ENCODE data around the gene PLCL2.
"Not testable (repeated sequence)": the region's sequence is repeated elsewhere in the genome, so short reads cannot be mapped to it uniquely, and the experiment has no call there.

The PLCL2 gene

GRCh38 chr3:17120115-17120514, 235.4 kb downstream of the PLCL2 start:
- DNase-seq (ENCODE audit: low spot score), result no peak

- DNase-seq (ENCODE audit: low spot score), result no peak
Observed at GRCh38 chr3:17121336-17121735, 236.6 kb downstream of the PLCL2 start.

DNA sequence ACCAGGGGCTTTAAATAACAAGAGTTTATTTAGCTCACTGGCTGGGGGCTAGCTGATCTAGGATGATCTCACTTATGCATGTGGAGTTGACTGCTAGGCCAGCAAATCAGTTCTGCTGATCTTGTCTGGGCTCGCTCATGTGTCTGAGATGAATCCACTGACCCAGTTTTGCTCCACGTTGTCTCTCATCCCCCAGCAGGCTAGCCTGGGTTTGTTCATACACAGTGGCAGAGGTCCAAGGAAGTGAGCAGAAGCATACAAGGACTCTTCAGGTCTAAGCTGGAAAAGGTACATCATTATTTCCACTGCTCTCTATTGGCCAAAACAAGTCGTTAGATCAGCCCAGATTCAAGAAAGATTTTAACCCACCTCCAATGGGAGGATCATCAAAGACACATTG, 238.0 kb downstream of the PLCL2 start:
- no peak for DNase-seq (ENCODE audit: low spot score)

GRCh38 chr3:17125738-17126442, 241.1 kb downstream of the PLCL2 start:
- no peak for DNase-seq (ENCODE audit: low spot score)

- DNase-seq (ENCODE audit: low spot score), result not testable (repeated sequence)
Observed at GRCh38 chr3:17128671-17129070, 243.9 kb downstream of the PLCL2 start.

GRCh38 chr3:17129556-17129955, 244.8 kb downstream of the PLCL2 start:
- DNase-seq (ENCODE audit: low spot score), result no peak

GRCh38 chr3:17130956-17131355, 246.2 kb downstream of the PLCL2 start:
- DNase-seq (ENCODE audit: low spot score), result no peak

GRCh38 chr3:17132286-17133115, 247.7 kb downstream of the PLCL2 start:
- DNase-seq (ENCODE audit: low spot score), result no peak

GRCh38 chr3:17133632-17134545, 249.1 kb downstream of the PLCL2 start:
- DNase-seq (ENCODE audit: low spot score), result no peak

DNA sequence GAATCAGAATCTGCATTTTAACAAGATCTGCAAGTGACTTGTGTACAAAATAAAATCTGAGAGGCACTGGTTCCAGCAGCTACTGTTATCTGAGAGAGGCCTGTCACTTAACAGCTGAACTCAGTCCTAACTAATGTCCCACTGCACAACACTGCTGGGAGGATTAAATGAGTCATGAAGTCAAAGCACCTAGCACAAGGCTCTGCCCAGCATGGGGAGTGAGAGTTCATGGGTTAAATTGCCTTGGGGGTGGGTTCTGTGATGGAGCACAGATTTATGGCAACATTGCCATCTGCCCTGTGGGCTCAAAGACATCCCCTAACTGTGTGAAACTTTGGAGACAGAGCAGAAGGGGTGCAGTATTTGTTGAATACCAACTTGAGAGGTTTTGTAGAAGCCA, 250.9 kb downstream of the PLCL2 start:
- no peak for DNase-seq (ENCODE audit: low spot score)

DNA sequence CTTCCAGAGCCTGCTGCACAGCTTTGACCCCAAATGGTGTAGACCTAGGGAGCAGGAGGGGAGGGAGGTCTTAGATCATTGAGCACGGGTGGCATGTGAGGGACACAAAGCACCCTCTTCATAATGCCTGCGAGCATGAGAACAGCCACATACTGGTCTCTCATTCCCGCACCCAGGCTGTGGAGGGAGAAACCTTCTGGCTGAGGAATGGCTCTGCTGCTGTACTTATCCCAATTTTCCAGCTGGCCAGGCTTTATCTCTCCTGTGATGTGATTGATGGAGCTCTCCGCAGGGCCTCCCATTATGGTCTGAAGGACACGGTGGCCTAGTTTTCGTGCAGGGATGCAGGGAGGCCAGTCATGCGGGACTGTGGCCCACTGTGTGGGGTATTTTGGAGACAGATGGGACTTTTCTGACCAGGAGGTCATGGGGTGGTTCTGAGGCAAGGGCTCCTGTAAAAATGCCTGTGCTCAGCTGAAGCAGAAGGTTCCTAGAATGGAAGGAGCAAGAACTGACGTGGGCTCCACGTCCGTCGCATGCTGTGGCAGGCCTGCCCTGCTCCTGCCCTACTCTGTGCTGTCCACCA, 251.5 kb downstream of the PLCL2 start:
- no peak for DNase-seq (ENCODE audit: low spot score)

GRCh38 chr3:17137321-17137826, 252.6 kb downstream of the PLCL2 start:
- no peak for DNase-seq (ENCODE audit: low spot score)

DNA sequence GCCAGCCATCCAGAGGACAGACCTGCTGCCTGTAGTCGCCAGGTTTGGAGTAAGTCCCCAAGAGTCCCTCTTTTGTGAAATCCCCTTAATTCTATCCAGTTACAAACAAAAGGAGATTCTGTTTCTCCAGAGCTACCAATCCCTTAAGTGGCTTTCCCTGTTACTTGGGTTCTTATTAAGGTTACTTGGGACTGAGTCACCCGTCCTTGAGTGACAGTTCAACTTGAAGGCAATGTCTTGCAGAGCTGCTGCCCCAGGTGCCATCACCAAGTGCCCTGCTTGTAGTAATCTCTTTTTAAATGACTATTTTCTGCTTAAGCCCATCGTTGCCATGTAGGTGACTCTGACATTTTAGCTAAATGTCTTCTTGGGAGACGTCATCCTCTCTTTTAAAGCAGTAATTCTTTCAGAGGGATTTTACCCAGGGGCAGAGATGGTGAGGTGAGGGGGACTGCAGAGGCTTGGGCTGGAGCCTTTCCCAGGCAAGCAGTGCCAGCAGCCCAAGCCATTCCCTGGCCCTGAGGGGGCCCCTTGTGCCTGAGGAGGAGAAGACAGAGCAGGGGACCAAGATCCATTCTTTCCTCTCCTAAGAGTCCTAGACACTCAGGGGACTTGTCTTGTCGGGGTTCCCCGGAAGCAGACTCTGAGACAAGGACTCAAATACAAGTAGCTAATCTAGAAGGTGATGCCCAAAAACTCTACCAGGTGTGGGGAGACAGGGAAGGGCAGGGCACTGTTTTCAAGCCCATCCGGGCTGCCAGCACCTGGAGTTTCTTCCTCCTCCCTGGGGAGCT, 253.7 kb downstream of the PLCL2 start:
- DNase-seq (ENCODE audit: low spot score), result no peak

All from CD4-positive, alpha-beta T cell treated with Interleukin-15 for 4 hours (primary cell).